Fibroblast of skin of left quadriceps (primary cell): Measurements from ENCODE around the gene FMN1.

Source experiments
- DNase-seq, 2 experiments: peaks; one replicate each; pipeline ENCODE4 v3.0.0-alpha.2; 2013; ENCODE audit warnings: low read depth in 2 of 2

Gene FMN1

GRCh38 chr15:33119865-33120264 lies 74.6 kb downstream of the FMN1 start:
- DNase-seq = no peak

DNA sequence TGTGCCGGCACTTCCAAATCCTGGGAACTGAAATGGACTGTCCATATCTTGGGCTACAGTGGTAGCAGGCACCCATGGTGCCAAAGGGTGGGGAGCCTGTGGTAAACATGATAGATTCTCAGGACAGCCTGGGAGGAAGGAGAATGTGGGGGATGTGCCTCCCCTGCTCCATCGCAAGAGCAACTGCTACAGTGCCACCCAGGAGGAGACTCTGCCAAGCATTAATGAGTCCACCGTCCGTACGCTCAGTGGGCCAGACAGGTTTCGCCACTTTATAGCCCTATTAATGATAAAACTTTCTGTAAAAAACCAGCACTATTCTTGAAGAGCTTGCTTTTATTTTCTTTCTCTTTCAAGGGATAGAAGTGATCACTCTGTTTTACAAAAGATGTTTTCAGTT lies 75.2 kb downstream of the FMN1 start:
- DNase-seq = no peak

- DNase-seq = no peak
These were observed 78.3 kb downstream of the FMN1 start for GRCh38 chr15:33116198-33116597.

- DNase-seq = no peak
These were observed 79.2 kb downstream of the FMN1 start for GRCh38 chr15:33115191-33115861.

DNA sequence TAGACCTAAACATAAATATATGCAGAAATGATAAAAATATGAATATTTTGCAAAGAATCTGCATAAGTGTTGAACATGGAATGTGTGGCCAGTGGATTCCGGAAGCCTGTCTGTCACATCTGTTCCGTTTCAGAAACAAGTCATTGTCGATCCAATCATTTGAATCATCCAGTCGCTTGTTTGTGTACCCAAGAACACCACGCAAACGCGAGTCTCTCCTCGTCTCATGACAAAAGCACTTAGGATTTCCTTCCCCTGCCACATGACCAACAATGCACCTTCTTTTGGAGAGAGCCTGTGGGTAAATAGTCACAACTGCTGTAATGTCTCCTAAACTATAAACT lies 80.2 kb downstream of the FMN1 start:
- no peak for DNase-seq

DNA sequence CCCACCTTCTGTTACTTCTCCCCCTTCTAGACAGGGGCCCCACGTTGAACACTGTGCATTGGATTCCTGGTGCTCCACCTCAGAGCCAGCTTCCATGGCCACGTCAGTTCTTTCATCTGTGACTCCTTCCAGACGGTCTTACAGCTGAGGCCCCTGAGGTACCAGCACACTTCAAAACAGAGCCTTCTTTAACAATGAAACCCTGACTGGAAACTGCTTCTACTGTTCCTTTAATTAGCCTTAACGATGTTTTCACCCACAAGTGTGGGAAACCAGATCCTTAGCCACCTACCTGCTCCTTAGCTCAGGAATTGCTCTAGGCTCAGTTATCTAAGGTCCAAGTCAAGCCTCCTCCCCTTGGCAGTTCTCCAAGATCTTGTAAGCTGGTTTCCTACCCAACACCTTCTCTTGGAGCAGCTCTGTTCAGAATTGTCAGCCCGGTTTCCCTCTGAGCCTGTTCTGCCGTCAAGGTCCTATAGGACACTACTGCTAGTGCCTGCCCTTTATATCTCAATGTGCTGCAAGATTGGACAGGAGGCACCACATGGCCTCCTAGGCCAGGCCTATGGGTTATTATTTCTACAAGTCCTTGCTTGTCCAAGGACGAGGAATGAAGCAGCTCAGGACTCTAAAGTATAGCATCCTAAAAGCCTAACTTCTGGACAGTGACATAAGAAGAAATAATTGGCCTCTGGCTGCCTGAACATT lies 80.7 kb downstream of the FMN1 start:
- DNase-seq = no peak

GRCh38 chr15:33112541-33113105 lies 81.9 kb downstream of the FMN1 start:
- no peak for DNase-seq

- DNase-seq = peak; percentile 60 to 62
These were observed 83.5 kb downstream of the FMN1 start for GRCh38 chr15:33111041-33111451.

- no peak for DNase-seq
These were observed 85.2 kb downstream of the FMN1 start for GRCh38 chr15:33109345-33109744.

GRCh38 chr15:33108518-33108917 lies 86.0 kb downstream of the FMN1 start:
- DNase-seq = no peak

GRCh38 chr15:33107950-33108349 lies 86.6 kb downstream of the FMN1 start:
- DNase-seq = no peak

DNA sequence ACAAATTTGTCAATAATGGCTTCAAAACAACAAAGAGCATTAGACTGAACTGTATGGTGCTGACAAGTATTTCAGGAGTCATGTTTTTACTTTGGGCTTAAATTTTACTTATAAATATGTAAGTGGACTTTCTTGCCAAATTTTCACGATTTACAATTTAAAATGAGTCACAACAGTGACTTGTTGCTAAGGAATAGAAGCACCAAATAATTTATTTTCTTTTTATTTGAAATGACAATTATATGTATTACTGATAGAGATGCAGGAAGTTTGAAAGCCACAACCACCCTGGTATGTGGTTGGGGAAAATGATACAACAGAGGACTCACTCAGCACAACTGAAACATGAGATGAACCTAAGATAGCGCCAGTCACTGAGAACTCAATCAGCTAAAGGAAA lies 90.3 kb downstream of the FMN1 start:
- DNase-seq = peak; percentile 77 to 80

- DNase-seq = no peak
These were observed 93.5 kb downstream of the FMN1 start for GRCh38 chr15:33101036-33101435.

DNA sequence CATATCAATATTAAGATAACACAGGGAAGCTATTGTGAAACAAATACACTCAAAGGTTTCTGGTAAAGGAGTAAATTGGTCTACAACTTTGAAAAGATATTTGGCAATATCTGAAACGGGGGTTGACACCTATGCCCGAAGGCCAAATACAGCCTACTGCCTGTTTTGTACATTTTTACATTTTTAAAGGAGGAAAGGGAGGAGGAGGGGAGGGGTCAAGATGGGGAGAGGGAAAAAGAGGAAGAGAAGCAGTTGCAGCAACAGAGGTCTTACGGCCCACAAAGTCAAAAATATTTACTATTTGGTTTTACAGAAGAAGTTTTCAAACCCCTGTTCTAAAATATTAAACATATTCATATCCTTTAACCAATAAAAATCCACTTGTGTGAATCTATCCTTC lies 94.2 kb downstream of the FMN1 start:
- DNase-seq = no peak

DNA sequence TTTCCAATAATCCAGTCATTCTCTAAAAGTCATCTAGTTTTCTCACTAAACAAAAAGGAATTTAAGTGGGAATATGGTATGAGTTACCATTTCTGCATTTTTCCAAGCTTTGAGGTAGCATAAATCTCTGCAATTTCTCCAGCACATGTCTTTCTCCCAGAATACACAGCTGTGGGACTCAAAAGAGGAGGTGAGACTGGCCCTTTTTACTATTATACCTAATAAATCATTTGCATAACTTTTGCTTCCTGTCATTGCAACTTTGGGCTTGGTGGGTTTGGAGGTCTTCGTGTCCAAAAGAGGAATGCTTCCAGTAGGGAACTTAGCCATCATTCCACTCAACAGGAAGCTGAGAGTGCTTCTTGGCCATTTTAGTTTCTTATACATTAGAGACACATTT lies 94.8 kb downstream of the FMN1 start:
- peak; percentile 54 to 57 for DNase-seq

DNA sequence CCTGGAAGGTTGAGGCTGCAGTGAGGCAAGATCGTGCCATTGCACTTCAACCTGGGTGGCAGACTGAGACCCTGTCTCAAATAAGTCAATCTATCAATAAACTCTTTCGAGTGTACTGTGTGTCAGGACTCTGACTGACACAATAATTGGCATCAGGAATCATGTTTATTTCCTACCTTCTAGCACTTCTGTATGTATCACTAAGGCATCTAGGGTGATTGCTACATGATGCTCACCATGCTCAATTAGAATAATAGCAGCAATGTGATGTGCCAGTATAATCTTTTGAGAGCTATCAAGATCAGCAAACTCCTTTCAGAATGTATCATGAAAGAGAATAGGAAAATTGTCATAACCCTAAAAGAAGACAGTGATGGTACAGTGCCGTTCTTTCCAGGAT lies 95.3 kb downstream of the FMN1 start:
- DNase-seq = no peak

GRCh38 chr15:33098094-33099058 lies 96.1 kb downstream of the FMN1 start:
- DNase-seq = peak; percentile 65 to 68

GRCh38 chr15:33096134-33096533 lies 98.4 kb downstream of the FMN1 start:
- no peak for DNase-seq

DNA sequence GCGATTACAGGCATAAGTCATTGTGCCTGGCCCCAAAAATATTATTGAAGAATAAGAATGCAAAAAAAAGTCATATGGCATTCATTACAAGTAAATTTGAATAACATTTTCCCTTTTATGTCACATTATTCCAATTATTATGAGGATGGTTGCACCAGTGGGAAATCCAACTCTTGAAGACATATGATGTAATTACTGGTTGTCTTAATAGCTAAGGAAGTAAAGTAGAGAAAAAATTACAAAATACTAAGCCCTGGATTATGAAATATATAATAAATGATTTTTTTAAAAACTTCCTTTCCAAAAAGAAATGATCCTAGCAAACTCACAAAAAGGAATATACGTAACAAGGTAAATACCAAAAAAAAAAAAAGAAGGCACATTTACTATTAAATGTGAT lies 98.9 kb downstream of the FMN1 start:
- no peak for DNase-seq

GRCh38 chr15:33094336-33094735 lies 100.2 kb downstream of the FMN1 start:
- DNase-seq = no peak

DNA sequence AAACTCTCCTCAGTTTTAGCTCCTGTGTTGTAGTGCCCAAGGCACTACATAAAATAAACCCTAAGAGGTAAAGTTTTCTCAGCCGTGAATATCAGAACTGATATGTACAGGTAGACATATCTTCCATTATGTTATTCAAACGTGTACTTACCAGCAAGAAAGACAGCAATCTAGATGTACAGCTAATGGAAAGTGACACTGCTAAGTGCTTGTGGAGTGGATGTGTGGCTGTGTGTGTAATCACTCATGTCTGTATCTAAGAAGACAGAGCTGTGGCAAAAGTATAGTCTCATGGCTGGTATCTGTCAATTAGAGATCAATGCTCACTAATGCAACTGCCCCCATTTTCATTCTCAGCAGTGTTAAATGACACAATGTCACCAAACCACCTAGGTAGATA lies 101.3 kb downstream of the FMN1 start:
- no peak for DNase-seq

DNA sequence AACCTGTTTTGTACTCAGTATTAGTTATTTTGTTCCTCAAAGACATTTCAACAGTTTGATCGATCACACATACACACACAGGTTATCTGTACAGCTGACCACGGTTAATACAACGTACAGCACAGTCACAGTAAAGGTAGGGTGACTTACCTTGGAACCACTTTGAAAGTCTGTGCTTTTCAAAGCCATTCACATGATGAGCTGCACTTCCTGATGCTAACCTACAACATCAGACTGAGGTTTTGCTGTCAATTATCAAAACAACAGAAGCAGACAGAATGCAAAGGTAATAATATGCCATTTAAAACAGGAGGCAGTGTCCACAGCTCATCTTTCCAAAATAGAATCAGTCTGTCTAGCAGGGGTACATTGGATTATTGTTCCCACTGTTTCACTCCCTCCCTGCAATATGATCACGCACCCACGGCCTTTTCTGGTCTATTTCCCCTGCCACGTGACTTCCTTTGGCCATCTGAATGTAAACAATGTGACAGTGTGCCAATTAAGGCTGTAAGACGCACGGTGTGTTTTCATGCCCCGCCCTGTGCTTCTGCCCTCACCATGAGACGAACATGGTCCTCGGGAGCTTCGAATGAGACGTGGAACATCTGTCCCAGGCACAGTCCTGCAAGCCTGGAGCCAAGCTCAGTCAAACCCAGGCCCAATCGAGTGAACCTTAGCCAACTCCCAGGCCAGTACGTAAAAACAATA lies 102.4 kb downstream of the FMN1 start:
- DNase-seq = no peak
